Measurements from ENCODE around the gene TMPRSS9. TPM values are rescaled to one million over a fixed set of nuclear protein-coding genes. Genes with fewer than 3 reads are reported as not detected.
A peak's percentile ranks its signal among the peaks of the same experiment; 100 is the strongest.

TMPRSS9 gene
- total RNA-seq, 2 experiments from 2014 or later = 0.22 TPM; not detected in 1

DNA sequence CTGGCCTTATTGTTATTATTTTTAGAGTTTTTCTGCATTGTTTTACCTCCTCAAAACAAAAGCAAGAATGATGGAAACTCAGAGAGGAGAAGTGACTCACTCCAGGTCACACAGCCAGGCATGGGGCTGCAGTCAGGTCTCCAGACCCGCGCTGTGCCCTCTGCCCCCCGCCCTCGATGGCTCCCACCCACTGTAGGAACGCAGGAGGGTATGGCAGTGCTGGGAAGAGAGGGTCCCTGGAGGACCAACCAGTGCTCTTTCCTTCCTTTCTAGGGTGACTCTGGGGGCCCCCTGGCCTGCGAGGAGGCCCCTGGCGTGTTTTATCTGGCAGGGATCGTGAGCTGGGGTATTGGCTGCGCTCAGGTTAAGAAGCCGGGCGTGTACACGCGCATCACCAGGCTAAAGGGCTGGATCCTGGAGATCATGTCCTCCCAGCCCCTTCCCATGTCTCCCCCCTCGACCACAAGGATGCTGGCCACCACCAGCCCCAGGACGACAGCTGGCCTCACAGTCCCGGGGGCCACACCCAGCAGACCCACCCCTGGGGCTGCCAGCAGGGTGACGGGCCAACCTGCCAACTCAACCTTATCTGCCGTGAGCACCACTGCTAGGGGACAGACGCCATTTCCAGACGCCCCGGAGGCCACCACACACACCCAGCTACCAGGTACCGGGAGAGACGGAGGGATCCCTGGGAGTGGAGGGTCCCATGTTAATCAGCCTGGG is 61.7 kb downstream of the TMPRSS9 start:
- ATAC-seq (ENCODE audit: low read depth) (no peak), DNase-seq (no peak)
- POLR2A ChIA-PET = no interaction called here
- Mint-ChIP-seq H3K27ac (no peak overlapping the region), H3K36me3 (peaks cover 7% of the 10 kb centered on the region), H3K9me3 (no peaks in the 10 kb centered on the region), H3K4me3 (no peak overlapping the region), H3K27me3 (no peaks in the 10 kb centered on the region), H3K4me1 (peaks cover 5% of the 10 kb centered on the region)

DNA sequence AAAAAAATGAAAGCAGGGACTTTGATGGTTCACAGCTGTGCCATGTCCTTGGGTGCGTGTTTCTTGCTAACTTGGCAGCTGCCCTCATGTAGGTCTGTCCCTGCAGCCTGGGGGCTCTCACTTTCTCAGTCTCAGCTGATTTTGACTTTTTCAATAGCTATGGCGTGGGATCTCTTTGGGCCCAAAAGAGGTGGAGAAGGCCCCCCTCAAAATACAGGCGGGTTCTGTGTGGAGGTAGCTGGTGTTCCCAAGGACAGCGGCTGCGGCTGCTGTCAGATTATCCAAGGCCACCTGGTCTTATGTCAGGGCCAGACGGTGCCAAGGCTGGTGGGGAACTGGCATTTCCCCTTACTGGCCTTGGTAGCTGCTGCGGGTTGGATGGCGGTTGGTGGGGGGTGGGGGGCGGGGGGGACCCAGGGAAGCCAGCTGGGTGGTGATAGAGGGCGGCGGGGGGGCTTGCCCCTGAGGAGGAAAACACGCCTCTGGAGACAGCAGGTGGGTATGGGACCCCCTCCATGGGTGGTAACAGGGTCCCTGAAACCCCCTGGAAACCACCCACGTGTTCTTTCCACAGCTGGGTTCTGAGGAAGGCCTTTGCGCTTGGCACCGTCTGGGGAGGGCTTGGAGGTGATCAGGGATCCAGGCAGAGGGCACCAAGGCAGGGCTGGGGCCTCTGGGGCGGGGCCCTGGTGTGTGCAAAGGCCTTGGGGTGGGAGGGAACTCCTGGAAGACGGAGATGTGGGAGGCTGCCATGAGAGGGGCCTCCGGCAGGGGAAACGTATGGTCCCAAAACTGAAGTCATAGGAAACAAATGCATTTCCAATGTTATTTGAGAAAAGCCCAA is 63.2 kb downstream of the TMPRSS9 start:
- Mint-ChIP-seq H3K27me3 (no peaks in the 10 kb centered on the region), H3K36me3 (peaks cover 5% of the 10 kb centered on the region), H3K27ac (no peak overlapping the region), H3K9me3 (no peaks in the 10 kb centered on the region), H3K4me3 (no peak overlapping the region), H3K4me1 (peaks cover 7% of the 10 kb centered on the region)
- DNase-seq (no peak), ATAC-seq (ENCODE audit: low read depth) (no peak)
- POLR2A ChIA-PET = interaction anchor here (0.7 to 1.7 kb wide), 4 partner anchors 23 to 213 kb away, joined by 3 to 5 read pairs (median 4); no protein-coding TSS in a partner anchor

DNA sequence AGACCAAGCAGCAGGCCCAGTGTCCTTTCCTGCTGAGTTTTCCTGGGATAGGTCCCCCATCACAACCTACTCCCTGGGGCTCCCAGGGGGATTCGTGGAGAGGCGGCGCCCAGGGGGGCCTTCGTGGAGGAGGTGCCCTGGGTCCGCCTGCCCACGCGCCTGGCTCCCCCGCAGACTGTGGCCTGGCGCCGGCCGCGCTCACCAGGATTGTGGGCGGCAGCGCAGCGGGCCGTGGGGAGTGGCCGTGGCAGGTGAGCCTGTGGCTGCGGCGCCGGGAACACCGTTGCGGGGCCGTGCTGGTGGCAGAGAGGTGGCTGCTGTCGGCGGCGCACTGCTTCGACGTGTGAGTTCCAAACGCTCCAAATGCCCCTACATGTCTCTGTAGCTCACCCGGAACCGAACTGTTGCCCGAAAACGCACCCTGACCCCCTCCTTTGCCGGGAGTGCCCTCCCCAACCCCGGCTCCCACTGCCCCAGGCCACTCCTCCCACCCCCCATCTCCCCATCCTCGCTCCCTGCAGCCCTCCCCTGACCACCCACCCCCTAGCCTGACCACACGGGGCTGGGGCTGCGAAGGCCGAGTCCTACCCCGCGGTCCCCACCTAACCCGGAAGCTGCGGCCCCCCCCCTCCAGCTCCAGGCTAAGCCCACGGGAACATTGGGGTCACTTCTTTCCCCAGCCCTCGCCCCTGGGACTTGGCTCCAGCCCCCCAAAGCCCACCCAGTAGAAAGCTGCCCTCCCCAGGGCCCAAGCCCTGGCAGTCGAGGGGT is 64.0 kb downstream of the TMPRSS9 start:
- H3K4me1 Mint-ChIP-seq = peaks cover 7% of the 10 kb centered on the region

DNA sequence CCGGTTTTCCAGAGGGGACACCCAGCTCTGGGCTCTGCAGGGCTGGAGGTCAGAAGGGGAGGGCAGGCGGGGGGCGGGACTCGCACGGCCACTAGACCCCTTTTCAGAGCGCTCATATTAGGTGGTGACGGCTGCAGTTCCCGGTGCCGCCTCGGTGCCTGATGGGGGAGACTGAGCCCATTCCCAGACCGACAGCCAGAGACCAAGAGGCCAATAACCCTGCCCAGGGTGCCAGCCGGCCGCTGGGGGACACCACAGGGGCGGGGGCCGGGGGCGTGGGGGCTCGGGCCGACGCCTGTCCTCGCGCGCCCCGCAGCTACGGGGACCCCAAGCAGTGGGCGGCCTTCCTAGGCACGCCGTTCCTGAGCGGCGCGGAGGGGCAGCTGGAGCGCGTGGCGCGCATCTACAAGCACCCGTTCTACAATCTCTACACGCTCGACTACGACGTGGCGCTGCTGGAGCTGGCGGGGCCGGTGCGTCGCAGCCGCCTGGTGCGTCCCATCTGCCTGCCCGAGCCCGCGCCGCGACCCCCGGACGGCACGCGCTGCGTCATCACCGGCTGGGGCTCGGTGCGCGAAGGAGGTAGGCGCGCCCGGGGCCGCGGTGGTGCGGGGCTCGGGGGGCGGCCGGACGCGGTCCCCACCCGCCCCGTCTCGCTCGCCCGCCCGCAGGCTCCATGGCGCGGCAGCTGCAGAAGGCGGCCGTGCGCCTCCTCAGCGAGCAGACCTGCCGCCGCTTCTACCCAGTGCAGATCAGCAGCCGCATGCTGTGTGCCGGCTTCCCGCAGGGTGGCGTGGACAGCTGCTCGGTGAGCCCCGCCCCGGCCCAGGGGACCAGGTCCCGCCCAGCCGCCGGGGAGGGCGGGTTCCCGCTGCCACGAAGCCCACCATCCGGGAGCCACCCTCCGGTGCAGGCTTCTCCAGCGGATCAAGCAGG is 64.9 kb downstream of the TMPRSS9 start:
- POLR2A ChIA-PET = no interaction called here

More for the DNA sequence above, 64.0 kb downstream of the TMPRSS9 start:
- Mint-ChIP-seq H3K9me3 (no peaks in the 10 kb centered on the region), H3K27me3 (no peaks in the 10 kb centered on the region), H3K36me3 (peaks cover 5% of the 10 kb centered on the region), H3K4me3 (no peak overlapping the region), H3K27ac (no peak overlapping the region)
- no peak for DNase-seq
- no peak for ATAC-seq (ENCODE audit: low read depth)
- POLR2A ChIA-PET = interaction anchor here (1.7 kb wide), 1 partner anchor 197 kb away, joined by 5 read pairs; no protein-coding TSS in a partner anchor

DNA sequence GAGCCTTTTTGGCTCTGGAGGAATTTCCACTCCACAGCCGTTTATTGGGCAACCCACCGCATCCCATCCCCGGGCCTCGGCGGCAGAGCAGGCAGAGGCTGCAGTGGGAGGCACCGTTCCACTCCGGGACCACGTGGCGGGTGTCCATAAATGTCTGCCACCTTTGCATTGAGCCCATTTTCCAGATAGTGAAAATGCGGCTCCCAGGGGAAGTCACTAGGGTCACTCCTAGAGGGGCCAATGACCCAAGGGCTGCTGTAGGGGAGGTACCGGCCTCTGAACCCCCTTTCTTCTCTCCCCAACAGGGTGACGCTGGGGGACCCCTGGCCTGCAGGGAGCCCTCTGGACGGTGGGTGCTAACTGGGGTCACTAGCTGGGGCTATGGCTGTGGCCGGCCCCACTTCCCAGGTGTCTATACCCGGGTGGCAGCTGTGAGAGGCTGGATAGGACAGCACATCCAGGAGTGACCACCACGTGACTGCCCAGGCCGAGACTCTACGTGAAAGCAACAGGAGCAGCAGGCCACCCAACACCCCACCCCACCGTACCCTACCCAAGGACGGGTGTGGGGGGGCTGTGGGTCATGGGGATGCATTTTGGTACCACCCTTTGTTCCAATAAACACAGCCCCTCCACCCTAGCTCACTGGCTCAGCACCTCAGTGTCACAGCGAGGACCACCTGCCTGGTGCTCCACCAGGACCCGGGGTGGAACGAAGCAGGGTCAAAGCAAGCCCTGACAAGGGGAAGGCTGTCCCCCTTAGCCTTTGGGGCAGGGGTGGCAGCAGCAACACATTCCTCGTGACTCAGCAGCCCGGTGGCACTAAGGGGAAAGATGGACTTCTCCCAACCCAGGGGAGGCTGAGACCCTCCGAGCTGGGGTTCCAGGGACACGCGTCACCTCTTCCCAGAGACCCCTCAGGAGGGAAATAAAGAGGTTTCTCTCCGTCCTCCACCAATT is 65.8 kb downstream of the TMPRSS9 start:
- Mint-ChIP-seq H3K27me3 (no peaks in the 10 kb centered on the region), H3K4me1 (peaks cover 7% of the 10 kb centered on the region), H3K4me3 (peak overlapping the region; percentile 94), H3K27ac (peak overlapping the region; percentile 71), H3K9me3 (no peaks in the 10 kb centered on the region), H3K36me3 (peaks cover 4% of the 10 kb centered on the region)
- DNase-seq (no peak), ATAC-seq (ENCODE audit: low read depth) (no peak)
- POLR2A ChIA-PET = no interaction called here

More for the DNA sequence above, 64.9 kb downstream of the TMPRSS9 start:
- H3K9me3 Mint-ChIP-seq = no peaks in the 10 kb centered on the region
- no peak overlapping the region for H3K4me3 Mint-ChIP-seq
- no peak for ATAC-seq (ENCODE audit: low read depth)
- no peak overlapping the region for H3K27ac Mint-ChIP-seq
- peaks cover 7% of the 10 kb centered on the region for H3K4me1 Mint-ChIP-seq
- H3K27me3 Mint-ChIP-seq = no peaks in the 10 kb centered on the region
- H3K36me3 Mint-ChIP-seq = peaks cover 5% of the 10 kb centered on the region
- DNase-seq = no peak

DNA sequence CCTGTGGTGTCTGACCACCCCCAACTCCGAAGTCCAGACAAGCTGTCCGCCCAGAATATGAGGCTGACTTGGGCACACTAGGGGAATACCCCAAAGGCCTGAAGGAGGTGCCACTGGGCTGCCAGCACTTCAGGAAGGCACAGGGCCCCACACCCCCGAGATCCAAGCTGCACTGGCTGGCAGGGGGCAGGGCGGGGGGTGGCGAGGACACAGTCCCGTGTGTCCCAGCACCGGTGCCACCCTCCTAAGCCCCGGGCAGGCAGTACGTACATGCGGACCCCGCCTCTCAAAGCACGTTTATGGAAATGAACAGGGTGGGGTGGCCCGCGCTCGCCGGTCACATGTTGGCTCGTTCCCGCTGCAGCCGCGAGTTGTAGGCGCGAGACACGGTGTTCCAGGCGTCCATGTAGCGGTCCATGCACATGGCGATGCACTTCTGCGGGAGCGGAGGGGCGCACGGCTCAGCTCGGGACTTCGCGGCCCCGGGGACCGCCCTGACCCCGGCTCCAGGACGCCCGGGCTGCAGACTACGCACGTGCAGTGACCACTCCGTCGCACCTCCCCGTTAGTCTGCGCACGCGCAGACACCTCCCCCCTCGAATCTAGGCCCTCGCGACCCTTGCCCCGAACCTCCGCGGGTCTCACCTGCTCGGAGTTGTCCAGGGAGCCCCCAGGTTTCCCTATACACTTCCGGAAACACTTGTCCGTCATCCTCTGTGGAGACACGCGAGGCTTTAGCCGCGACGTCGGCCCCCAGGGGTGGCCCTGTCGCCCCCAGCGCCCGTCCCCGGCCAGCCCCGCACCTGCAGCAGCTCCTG is 66.8 kb downstream of the TMPRSS9 start:
- peak overlapping the region; percentile 94 for H3K4me3 Mint-ChIP-seq
- ATAC-seq (ENCODE audit: low read depth) (peak; percentile 12), DNase-seq (peak; percentile 52)
- H3K36me3 Mint-ChIP-seq = peaks cover 5% of the 10 kb centered on the region
- no peaks in the 10 kb centered on the region for H3K9me3 Mint-ChIP-seq
- POLR2A ChIA-PET = interaction anchor here (0.6 to 1.9 kb wide), 10 partner anchors 10 to 332 kb away, joined by 3 to 13 read pairs (median 4); partner anchors contain the start of genes GADD45B and PLEKHJ1
- H3K4me1 Mint-ChIP-seq = peaks cover 7% of the 10 kb centered on the region
- H3K27ac Mint-ChIP-seq = peak overlapping the region; percentile 90
- H3K27me3 Mint-ChIP-seq = no peaks in the 10 kb centered on the region

DNA sequence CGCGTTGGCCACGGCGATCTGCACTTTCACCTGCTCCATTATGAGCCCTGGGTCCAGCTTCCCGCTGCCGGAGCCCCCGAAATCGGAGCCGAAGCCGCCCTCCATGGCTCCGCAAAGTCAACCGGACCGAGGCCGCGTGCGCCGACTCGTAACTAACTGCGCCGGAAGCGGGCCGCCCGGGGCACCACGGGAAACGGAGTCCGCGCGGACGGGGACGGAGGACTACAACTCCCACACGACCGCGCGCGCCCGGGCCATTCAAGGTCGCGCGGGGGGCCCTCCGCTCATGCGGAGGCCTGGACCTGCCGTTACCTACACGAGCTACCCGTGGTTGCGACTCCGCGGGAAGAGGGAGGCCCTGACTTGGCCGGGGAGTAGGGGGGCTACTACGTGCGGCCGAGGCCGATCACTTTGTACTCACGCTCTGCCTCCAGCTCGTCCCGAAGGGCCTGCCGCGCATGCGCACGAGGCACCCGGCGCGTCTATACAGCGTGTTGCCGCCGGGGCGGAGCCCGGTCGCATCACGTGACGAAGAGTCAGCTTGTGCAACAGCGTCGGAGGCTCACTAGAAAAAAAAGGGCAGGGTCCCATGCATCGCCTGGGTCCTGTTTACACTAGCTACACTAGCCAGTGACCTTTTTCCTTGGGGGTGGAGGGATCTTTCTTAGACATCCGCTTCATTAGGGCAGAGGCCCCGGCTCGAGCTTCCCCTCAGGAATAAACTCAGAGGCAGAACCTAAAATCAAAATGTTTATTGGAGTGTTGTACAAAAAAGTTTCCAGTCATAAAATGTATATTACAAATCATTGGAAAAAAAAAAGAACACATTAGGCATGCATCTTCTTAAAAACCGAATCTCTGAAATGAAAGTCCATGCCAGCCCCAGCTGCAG is 67.6 kb downstream of the TMPRSS9 start, which contains the start of gene TIMM13:
TSS of gene TIMM13 (minus strand) at position 158 of the 892 bp plus-strand sequence. CDS start at position 105, 53 bp downstream.
- H3K4me3 Mint-ChIP-seq = peak within 1 kb of the TSS; percentile 94
- H3K9me3 Mint-ChIP-seq = no peaks in the 10 kb centered on the region
- POLR2A ChIA-PET = interaction anchor here (0.6 to 1.9 kb wide), 17 partner anchors 9 to 358 kb away, joined by 3 to 13 read pairs (median 3); partner anchors contain the start of genes GADD45B, LMNB2, PLEKHJ1 and THOP1
- H3K27ac Mint-ChIP-seq = peak within 1 kb of the TSS; percentile 90
- ATAC-seq (ENCODE audit: low read depth) = peak; percentile 90
- peaks cover 9% of the 10 kb centered on the region for H3K36me3 Mint-ChIP-seq
- DNase-seq = peak; percentile 99
- H3K27me3 Mint-ChIP-seq = no peaks in the 10 kb centered on the region
- peaks cover 7% of the 10 kb centered on the region for H3K4me1 Mint-ChIP-seq

DNA sequence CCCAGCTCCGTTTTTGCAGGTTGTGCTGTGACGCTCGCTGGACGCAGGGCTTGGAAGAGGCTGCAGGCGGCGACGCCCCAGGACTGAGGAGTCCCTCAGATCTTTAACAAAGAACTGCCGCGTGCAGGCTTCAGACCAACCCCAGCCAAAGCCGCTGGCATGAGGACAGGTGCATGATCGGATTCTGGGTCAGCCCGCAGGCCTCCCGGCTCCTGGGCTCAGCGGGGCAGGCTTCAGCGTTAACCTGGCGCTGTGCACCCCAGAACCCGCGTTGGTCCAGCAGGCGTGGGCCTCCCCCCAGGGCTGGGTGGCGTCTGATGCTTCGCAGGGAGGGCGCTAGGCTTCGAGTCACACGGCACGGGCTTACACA is 68.2 kb downstream of the TMPRSS9 start:
- POLR2A ChIA-PET = interaction anchor here (0.6 to 1.9 kb wide), 15 partner anchors 8 to 357 kb away, joined by 3 to 13 read pairs (median 4); partner anchors contain the start of genes GADD45B, LMNB2, PLEKHJ1 and THOP1
- peak overlapping the region; percentile 94 for H3K4me3 Mint-ChIP-seq
- peaks cover 7% of the 10 kb centered on the region for H3K4me1 Mint-ChIP-seq
- ATAC-seq (ENCODE audit: low read depth) (no peak), DNase-seq (no peak)
- H3K27ac Mint-ChIP-seq = peak overlapping the region; percentile 90
- H3K36me3 Mint-ChIP-seq = peaks cover 9% of the 10 kb centered on the region
- H3K27me3 Mint-ChIP-seq = no peaks in the 10 kb centered on the region
- H3K9me3 Mint-ChIP-seq = no peaks in the 10 kb centered on the region

DNA sequence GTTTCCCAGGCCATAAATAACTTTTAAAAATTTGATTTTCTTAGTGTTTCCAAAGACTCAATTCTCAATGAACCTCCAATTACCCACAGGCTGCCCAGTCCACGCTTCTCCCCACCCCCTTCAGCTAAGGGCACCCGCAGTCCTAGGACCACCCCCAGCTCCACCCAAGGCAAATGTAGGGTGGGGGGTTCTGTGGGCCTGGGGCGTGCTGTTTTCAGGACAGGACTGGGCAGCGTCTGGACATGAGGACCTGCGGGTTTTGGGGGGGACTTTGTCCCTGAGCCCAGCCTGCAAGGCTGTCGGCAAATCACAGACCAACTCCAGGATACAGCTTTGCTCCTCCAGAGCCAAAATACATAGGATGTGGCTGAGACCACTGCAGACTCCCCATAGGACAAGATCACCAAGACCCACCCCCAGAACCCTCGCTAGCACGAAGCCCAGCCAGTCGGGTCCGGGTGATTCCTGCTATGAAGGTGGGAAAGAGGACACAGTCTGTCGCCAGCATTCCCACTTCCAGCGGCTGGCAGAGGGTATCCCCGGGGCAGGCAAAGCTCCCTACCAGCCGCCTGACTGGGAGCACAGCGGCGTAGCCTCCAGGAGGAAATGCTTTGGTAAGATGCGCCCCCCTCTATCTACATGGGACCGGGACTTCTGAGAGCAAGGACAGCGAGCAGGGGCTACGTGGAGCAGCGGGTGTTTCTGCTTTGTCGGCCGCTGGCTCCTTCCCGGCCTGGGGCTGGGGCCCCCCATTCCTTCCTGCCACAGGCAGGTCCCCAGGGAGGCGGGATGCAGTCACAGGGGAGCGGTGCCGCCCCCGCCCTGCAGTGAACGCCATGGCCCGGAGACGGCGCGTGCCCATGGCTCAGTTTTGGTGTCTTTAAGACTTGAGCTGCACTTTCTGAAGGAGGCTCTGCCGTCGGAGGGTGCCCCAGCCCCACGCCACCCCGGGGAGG is 69.0 kb downstream of the TMPRSS9 start:
- H3K27ac Mint-ChIP-seq = peak overlapping the region; percentile 30
- peaks cover 7% of the 10 kb centered on the region for H3K4me1 Mint-ChIP-seq
- no peaks in the 10 kb centered on the region for H3K27me3 Mint-ChIP-seq
- ATAC-seq (ENCODE audit: low read depth) (no peak), DNase-seq (no peak)
- no peak overlapping the region for H3K4me3 Mint-ChIP-seq
- H3K36me3 Mint-ChIP-seq = peaks cover 9% of the 10 kb centered on the region
- H3K9me3 Mint-ChIP-seq = no peaks in the 10 kb centered on the region
- POLR2A ChIA-PET = interaction anchor here (1.0 to 1.9 kb wide), 3 partner anchors 47 to 170 kb away, joined by 3 to 13 read pairs (median 5); partner anchors contain the start of gene GADD45B

All from activated naive CD8-positive, alpha-beta T cell treated with anti-CD3 and anti-CD28 coated beads, Interleukin-2, amount 10 ng/mL, durations not matched to agents 7 days and 5 days (primary cell).